IPS-18c (cell line): ENCODE measurements around the gene FSD1.

Experiments
- H3K4me3 ChIP-seq: 2 replicates; pipeline ENCODE4 v1.7.0; 2013; ENCODE audit warnings: low read depth, mild to moderate bottlenecking, low read length, moderate library complexity; ENCODE audit not compliant: insufficient read depth
- H3K9me3 ChIP-seq: one replicate; pipeline ENCODE4 v1.6.1; 2013; ENCODE audit warnings: mild to moderate bottlenecking, low read length, moderate library complexity; ENCODE audit not compliant: control insufficient read depth, insufficient read depth

Gene FSD1

GRCh38 chr19:4352701-4353121, 48.3 kb downstream of the FSD1 start:
- H3K9me3 ChIP-seq, result no peaks in the 10 kb centered on the region

GRCh38 chr19:4354282-4354681, 49.9 kb downstream of the FSD1 start:
- H3K9me3 ChIP-seq, result no peaks in the 10 kb centered on the region
- no peak overlapping the region for H3K4me3 ChIP-seq

More at GRCh38 chr19:4352701-4353121, 48.3 kb downstream of the FSD1 start:
- H3K4me3 ChIP-seq, result no peak overlapping the region

- Histone ChIP-seq H3K9me3 (no peaks in the 10 kb centered on the region), H3K4me3 (no peak overlapping the region)
Observed at GRCh38 chr19:4354897-4355296, 50.5 kb downstream of the FSD1 start.

- Histone ChIP-seq H3K9me3 (no peaks in the 10 kb centered on the region), H3K4me3 (no peak overlapping the region)
Observed at GRCh38 chr19:4357095-4357797, 52.8 kb downstream of the FSD1 start.

- Histone ChIP-seq H3K4me3 (no peak overlapping the region), H3K9me3 (no peaks in the 10 kb centered on the region)
Observed at GRCh38 chr19:4357921-4358326, 53.5 kb downstream of the FSD1 start.

DNA sequence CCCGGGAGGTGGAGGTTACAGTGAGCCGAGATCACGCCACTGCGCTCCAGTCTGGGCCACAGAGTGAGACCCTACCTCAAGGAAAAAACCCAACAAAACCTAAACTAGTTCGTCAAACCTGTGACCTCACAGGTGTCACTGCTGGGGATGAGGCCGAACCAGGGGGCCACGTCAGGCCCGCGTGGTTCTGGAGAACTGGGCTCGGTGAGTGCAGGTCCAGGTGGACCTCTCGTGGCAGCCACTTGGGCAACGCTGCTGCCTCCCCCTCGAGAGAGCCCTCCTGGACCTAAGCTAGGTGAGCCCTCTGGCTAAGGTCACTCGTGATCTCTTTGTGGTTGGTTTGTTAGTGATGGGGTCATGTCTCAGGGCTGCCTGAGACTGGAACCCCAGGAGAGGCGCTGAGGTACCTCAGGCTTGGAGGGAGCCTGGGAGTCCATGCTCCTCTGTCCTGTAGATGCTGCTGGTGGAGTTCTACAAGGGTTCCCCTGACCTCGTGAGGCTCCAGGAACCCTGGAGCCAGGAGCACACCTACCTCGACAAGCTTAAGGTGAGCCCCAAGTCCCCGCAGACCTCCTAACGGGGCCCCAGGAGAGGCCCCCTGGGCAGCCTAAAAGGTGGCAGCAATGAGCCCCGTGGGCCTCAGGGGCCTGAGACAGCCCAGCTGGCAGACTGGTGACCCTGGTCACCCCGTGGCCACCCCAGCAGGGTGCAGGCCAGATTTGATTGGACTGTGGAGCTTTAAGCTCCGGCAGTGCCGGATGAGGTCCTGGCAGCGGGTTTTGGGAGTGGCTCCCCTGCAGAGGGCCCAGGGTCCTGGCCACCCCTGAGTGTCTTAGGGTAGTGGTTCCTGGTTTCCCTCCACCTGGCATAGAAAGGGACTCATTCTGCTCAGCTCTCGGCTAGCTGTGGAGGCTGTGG, 54.6 kb downstream of the FSD1 start:
- no peak overlapping the region for H3K4me3 ChIP-seq
- no peaks in the 10 kb centered on the region for H3K9me3 ChIP-seq

- H3K4me3 ChIP-seq, result no peak overlapping the region
- no peaks in the 10 kb centered on the region for H3K9me3 ChIP-seq
Observed at GRCh38 chr19:4359627-4360000, 55.2 kb downstream of the FSD1 start.

DNA sequence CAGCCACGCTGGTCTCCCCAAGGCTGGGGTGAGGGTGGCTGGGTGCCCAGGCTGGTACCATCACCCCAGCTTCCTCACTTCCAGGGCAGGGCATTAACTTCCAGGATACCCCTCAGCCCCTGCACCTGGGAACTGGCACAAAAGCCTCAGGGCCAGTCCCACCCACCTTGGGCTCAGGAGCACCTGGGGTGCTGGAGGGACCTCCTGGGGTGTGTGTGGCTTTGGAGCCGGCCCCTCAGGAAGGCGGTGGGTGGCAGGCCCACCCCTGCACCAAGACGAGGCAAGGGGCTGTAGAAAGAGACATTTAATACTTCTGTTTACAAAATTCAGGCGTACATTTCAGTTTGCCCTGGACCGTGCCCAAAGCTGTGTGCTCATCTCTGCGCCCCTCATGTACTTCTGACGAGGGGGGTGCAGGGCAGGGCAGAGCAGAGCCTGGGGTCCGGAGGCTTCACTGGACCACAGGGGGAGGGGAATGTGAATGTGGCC, 55.7 kb downstream of the FSD1 start:
- no peak overlapping the region for H3K4me3 ChIP-seq
- no peaks in the 10 kb centered on the region for H3K9me3 ChIP-seq

DNA sequence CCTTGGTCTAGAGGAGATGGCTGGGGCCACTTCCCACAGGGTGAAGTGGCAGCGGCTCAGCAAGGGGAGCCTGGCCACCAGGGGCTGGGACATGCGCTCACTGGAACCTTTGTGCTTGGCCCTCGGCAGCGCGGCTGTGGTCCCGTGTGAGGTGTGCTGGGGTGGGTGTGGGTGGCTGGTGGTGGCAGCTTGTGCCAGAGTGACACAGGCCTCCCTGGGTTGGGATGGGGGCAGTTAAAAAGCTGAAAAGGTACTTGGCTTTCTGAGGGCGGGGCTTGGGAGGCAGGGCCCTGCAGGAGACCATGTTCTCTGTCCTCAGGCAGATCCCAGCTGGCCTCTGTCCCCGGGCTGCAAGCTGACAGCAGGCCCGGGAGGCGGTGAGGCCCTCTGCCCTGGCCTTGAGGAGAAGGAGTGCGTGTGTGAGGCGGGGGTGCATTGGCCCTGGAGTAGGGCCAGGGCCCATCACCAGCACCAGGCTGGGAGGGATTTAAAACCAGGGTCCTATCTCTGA, 56.3 kb downstream of the FSD1 start:
- no peaks in the 10 kb centered on the region for H3K9me3 ChIP-seq
- H3K4me3 ChIP-seq, result no peak overlapping the region

DNA sequence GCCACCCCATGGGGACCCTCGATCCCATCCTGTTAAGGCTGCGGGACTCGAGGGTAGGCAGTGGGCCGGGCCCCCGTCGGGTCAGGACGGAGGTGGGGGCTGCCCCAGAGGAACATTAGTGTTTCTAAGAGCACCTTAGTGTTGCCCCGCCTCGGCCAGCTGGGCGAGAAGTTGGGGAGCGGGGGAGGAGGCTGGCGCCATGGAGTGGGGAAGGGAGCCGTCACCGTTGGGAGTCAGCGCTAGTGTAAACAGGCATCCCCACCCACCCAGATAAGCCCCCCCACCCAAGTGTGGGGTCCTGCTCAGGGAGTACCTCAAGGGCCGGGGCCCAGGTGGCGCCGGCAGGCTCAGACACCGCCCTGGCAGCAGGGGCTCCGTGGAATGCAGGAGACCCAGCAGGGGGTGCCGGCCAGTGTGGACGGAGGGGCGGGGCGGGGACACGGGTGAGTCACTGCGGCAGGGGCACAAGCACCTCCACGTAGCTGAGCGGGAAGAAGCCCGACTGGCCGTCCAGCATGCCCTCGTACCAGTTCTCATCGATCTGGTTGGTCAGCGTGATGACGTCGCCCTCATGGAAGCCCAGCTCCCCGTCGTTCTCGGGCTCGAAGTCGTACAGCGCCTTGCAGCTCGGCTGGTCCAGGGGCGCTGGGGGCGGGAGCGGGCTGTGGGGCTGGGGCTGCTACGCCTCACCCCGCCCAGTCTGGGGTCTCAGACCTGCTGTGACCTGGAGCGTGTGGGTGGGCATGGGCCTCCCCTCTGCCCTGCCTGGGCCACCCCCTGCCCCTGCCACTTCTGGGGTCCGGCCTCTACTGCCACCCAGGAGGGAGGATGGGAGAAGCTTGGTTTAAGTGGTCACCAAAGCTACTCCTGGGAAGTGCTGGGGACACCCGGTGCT, 57.0 kb downstream of the FSD1 start:
- Histone ChIP-seq H3K4me3 (no peak overlapping the region), H3K9me3 (no peaks in the 10 kb centered on the region)

- Histone ChIP-seq H3K9me3 (no peaks in the 10 kb centered on the region), H3K4me3 (no peak overlapping the region)
Observed at GRCh38 chr19:4362101-4362828, 57.9 kb downstream of the FSD1 start.

DNA sequence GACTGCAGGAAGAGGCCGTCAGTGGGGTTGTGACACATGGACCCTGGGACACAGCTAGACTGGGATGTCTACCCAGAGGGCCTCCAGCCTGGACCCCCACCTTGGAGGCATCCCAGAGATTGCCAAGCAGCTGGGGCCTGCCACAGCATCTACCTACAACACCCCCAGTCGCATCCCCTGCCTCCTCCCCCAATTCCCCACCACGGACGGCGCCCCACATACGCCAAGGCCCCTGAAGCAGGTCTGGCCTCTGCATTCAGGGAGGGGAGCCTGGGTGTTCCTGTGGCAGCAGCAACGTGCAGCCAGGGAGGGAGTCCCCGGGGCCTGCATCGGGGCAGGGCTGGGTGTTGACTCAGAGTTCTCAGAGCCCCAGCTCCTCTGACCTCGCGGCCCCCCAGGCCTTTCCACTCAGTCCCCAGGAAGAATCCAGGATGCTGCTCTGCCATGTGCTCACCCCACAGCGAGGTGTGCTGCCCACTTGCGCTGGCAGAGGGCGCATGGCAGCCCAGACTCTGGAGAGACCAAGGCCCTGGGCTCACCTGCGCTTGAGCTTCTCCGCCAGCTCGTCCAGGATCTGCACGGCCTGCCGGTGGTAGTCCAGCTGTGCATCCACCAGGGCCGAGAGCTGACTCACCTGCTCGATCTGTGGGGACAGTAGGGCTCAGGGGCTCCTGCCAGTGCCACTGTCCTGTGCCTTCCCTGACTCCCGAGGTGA, 58.6 kb downstream of the FSD1 start:
- Histone ChIP-seq H3K9me3 (no peaks in the 10 kb centered on the region), H3K4me3 (no peak overlapping the region)

DNA sequence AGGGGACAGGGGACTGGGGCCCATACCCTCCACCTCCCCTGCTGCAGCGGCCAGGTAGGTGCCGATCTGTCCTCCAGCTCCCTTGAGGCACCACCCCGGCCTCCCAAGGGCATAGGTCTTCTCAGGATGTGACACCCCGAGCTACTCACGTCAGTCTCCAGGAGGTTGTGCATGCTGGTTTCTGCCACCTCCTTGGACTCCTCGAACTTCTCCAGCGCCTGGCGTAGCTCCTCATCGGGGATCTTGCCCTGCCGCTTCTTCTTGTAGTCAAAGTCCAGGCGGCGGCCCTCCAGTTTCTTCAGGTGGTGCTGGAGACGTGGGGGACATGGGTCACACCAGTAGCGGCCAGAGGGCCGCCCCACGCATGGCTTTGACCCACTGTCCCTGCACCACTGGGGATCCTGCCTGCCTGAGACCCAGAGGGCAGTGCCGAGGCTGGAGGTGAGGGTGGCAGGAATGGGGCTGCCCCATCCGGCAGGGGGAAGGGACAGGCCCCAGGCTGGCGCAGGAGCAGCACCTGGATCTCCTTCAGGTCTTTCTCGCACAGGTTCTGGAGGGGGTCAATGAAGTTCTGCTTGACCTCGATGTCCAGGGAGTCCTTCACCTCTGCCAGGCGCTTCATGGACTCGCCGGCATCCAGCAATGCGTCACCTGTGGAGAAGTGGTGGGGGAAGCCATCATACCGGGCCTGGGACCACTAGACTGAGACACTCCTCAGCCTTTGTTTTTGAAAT, 59.3 kb downstream of the FSD1 start:
- Histone ChIP-seq H3K9me3 (no peaks in the 10 kb centered on the region), H3K4me3 (no peak overlapping the region)

DNA sequence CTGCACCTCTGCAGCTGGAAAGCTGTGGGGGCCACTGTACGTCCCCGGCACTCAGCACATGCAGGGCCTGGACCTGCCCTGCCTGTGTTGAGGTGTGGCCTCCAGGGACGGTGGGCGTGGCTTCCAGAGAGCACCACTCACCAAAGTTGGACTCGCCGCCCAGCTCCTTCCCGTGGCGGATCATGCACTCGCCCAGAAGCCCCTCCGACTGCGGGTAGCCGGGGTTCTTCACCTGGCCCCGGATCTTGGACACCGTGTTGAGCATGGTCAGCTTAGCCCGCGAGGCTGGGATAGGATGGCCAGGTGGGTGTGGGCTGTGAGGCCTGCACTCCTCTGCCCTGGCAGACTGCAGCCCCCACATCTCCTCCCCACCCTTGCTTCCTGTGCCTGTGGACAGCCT, 60.9 kb downstream of the FSD1 start:
- Histone ChIP-seq H3K4me3 (no peak overlapping the region), H3K9me3 (no peaks in the 10 kb centered on the region)

DNA sequence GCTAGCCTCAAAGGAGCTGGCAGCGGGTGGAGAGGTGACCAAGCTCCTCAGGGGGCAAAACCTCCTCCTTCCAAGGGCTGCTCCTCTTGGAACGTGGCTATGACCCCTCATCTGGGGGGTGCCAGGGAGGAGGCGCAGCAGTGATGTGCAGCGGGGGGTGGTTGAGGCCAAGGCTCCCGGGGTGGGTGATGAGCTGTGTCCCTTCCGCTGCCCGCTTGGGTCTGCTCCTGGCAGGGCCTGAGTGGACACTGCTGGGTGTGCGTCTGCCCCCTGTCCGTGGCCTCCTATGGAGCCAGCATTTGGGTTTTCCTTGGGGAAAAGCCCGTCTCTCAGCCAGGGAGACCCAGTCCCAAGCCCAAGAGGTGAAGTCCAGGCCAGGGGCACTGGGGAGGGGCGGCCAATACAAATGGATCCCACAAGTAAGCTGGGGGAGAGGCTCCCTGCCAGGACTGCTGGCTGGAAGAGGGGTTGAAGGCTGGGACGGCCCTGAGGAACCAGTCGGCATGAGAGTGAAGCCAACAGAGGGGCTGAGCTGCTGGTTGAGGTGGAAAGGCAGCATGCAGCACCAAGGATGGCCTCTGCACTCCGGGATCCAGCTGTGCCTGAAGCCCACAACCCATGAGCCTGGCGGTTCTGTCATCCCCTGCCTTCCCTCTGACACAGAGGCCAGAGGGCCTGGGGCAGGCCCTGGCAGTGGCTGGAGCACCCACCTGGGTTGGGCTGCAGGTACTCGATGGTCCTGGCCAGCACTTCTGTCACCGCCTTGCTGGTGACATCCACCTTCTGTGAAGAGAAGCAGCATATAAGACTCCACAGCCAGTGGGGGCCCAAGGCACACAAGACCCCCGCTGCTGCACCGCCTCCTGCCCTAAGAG, 61.6 kb downstream of the FSD1 start:
- no peaks in the 10 kb centered on the region for H3K9me3 ChIP-seq
- H3K4me3 ChIP-seq, result no peak overlapping the region
